Spinal cord (tissue), 10 donors: Measurements from ENCODE around the gene SMAD7. TPM values are rescaled to one million over a fixed set of nuclear protein-coding genes. Genes with fewer than 3 reads are reported as not detected.

Experiments used
- DNase-seq, 6 donors: peaks; one replicate each; pipeline versions ENCODE4 v3.0.0 to v3.0.0-alpha.2; 2013 to 2015; ENCODE audit warnings: low spot score in 6 of 6, low read depth in 4 of 6
- H3K27ac ChIP-seq: one replicate; pipeline ENCODE4 v1.5.1; 2013; ENCODE audit warnings: low read depth, low read length, control low read depth
- H3K27me3 ChIP-seq: one replicate; pipeline ENCODE4 v1.6.1; 2013; ENCODE audit warnings: low read length; ENCODE audit not compliant: control insufficient read depth, insufficient read depth
- H3K36me3 ChIP-seq: one replicate; pipeline ENCODE4 v1.6.1; 2013; ENCODE audit warnings: low read length; ENCODE audit not compliant: control insufficient read depth, insufficient read depth
- H3K4me1 ChIP-seq: one replicate; pipeline ENCODE4 v1.6.1; 2013; ENCODE audit warnings: low read length; ENCODE audit not compliant: control insufficient read depth, insufficient read depth
- H3K4me3 ChIP-seq: one replicate; pipeline ENCODE4 v1.5.1; 2013; ENCODE audit warnings: low read depth, low read length, control low read depth
- H3K9me3 ChIP-seq: one replicate; pipeline ENCODE4 v1.6.1; 2013; ENCODE audit warnings: low read length; ENCODE audit not compliant: control insufficient read depth, insufficient read depth
- WGBS: methylation state at CpG from one replicate; pipeline ENCODE4 v1.1.5; 2013; ENCODE audit warnings: missing lambda C conversion rate; ENCODE audit not compliant: insufficient coverage; 5-methylcytosine and 5-hydroxymethylcytosine counted together
- polyA plus RNA-seq, 2 donors: library from polyadenylated mRNA; unstranded; fragments of 120-200 nt; gene quantifications; one replicate each; pipeline ENCODE4 v1.2.1, GENCODE V29; 2013; ENCODE audit not compliant: insufficient read length in 2 of 2
- total RNA-seq, 2 donors: library from RNA; depleted of rRNA in 1 of 2; stranded (reverse); fragments of 120-200 nt in 1 of 2; fragments of >200 nt in 1 of 2; gene quantifications; one replicate each; pipeline versions ENCODE4 v1.2.3 to v1.2.4, GENCODE V29; 2013 to 2014
- donor health status: healthy.

Gene SMAD7
- total and polyA plus RNA-seq, 4 donors: 18.5 to 28.8 (median 21.8) TPM

DNA sequence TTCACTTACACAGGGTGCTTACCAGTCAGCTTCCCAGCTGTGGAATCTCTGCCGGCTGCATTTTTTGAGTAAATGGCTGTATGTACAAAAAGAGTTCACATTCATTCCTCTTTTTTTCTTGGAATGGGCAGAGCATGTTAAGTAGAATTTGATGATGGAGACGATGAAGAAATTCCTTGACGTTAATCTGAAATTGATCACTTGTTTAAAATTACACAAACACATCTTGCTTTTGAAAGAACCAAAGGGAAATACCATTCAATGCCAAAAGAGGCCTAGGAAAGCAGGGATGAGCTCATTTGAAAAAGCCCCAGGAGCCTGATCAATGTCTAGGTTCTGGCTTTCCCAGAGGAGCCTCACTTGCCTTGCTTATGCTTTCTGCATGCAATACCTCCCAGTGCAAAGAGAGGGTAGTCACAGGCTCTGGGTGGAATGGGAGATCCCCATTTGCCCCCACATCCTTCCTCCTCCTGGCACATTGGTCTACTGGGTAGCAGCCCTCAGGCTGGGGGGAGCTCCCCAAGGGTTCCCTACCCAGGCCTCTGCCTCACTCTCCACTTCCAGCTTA is 12.3 kb upstream of the SMAD7 start:
- H3K27me3 ChIP-seq: peaks cover 3% of the 10 kb centered on the region
- peaks cover 9% of the 10 kb centered on the region for H3K4me1 ChIP-seq
- no peak for DNase-seq
- no peak overlapping the region for H3K4me3 ChIP-seq
- no peak overlapping the region for H3K27ac ChIP-seq
- WGBS: no CpG with 5 or more reads among the region's 3 CpGs
- no peaks in the 10 kb centered on the region for H3K9me3 ChIP-seq
- no peaks in the 10 kb centered on the region for H3K36me3 ChIP-seq

GRCh38 chr18:48962252-48962993 is 11.7 kb upstream of the SMAD7 start:
- no peak overlapping the region for H3K27ac ChIP-seq
- 55% methylated on average over 9 of the region's 13 CpGs for WGBS
- no peaks in the 10 kb centered on the region for H3K27me3 ChIP-seq
- no peak for DNase-seq
- no peaks in the 10 kb centered on the region for H3K36me3 ChIP-seq
- peaks cover 9% of the 10 kb centered on the region for H3K4me1 ChIP-seq
- no peak overlapping the region for H3K4me3 ChIP-seq
- no peaks in the 10 kb centered on the region for H3K9me3 ChIP-seq

- Histone ChIP-seq H3K4me3 (no peak overlapping the region), H3K4me1 (peaks cover 9% of the 10 kb centered on the region), H3K36me3 (no peaks in the 10 kb centered on the region), H3K9me3 (no peaks in the 10 kb centered on the region), H3K27me3 (no peaks in the 10 kb centered on the region), H3K27ac (no peak overlapping the region)
- 100% methylated on average over 3 of the region's 12 CpGs for WGBS
- DNase-seq: no peak
These were observed 10.8 kb upstream of the SMAD7 start for GRCh38 chr18:48961547-48961946.

GRCh38 chr18:48959921-48960920 is 9.5 kb upstream of the SMAD7 start:
- H3K4me1 ChIP-seq: peaks cover 9% of the 10 kb centered on the region
- H3K9me3 ChIP-seq: no peaks in the 10 kb centered on the region
- H3K4me3 ChIP-seq: no peak overlapping the region
- no peaks in the 10 kb centered on the region for H3K27me3 ChIP-seq
- WGBS: 72% methylated on average over 8 of the region's 17 CpGs
- DNase-seq: no peak
- H3K27ac ChIP-seq: no peak overlapping the region
- no peaks in the 10 kb centered on the region for H3K36me3 ChIP-seq

GRCh38 chr18:48959551-48959920 is 8.8 kb upstream of the SMAD7 start:
- Histone ChIP-seq H3K27me3 (no peaks in the 10 kb centered on the region), H3K9me3 (no peaks in the 10 kb centered on the region), H3K4me1 (peaks cover 9% of the 10 kb centered on the region), H3K36me3 (no peaks in the 10 kb centered on the region), H3K4me3 (no peak overlapping the region), H3K27ac (no peak overlapping the region)
- 24% methylated on average over 4 of the region's 7 CpGs for WGBS
- DNase-seq: no peak

- peaks cover 9% of the 10 kb centered on the region for H3K4me1 ChIP-seq
- no peaks in the 10 kb centered on the region for H3K36me3 ChIP-seq
- WGBS: 94% methylated on average over 2 of the region's 6 CpGs
- DNase-seq: no peak
- no peak overlapping the region for H3K4me3 ChIP-seq
- no peaks in the 10 kb centered on the region for H3K27me3 ChIP-seq
- H3K27ac ChIP-seq: no peak overlapping the region
- H3K9me3 ChIP-seq: no peaks in the 10 kb centered on the region
These were observed 8.2 kb upstream of the SMAD7 start for GRCh38 chr18:48958951-48959350.

- no peak for DNase-seq
- Histone ChIP-seq H3K36me3 (no peaks in the 10 kb centered on the region), H3K4me1 (peaks cover 9% of the 10 kb centered on the region), H3K27me3 (no peaks in the 10 kb centered on the region), H3K27ac (no peak overlapping the region), H3K9me3 (no peaks in the 10 kb centered on the region), H3K4me3 (no peak overlapping the region)
- 91% methylated on average over 4 of the region's 4 CpGs for WGBS
These were observed 6.9 kb upstream of the SMAD7 start for GRCh38 chr18:48957616-48958015.

DNA sequence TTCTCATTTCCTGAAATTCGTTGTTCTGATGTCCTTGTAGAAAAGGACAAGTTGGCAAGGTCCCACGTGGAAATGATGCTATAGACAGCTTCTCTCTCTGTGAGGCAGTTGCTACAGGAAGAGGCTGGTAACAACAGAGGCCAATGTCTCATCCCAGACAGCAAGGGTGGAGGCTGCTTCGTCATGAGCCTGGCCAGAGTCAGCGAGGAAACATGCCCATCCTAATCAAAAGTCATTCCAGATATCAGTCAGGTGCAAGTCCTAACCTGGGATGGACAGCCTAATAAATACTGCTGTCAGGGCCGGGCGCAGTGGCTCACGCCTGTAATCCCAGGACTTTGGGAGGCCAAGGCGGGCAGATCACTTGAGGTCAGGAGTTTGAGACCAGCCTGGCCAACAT is 6.4 kb upstream of the SMAD7 start:
- peaks cover 9% of the 10 kb centered on the region for H3K4me1 ChIP-seq
- WGBS: 92% methylated on average over 7 of the region's 8 CpGs
- H3K27me3 ChIP-seq: no peaks in the 10 kb centered on the region
- no peak overlapping the region for H3K27ac ChIP-seq
- no peak overlapping the region for H3K4me3 ChIP-seq
- no peaks in the 10 kb centered on the region for H3K36me3 ChIP-seq
- DNase-seq: no peak
- H3K9me3 ChIP-seq: no peaks in the 10 kb centered on the region

DNA sequence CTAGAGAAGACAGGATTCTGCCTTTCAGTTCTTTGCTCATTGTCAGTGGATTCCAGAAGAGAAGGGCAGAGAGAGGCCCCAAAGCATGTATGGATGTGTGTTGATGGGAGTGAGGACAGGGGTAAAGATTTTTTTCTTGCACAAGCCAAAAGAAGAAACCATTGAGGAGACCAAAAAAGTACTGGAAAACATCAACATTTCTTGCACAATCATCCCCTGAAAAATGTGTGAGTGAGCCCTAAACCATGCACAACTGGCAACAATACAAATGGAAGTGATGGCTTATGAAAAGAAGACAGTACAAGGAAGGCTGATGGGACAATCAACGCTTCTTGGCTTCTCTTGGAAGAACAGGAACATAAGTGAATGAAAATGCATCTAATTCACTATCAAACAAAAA is 5.6 kb upstream of the SMAD7 start:
- H3K27ac ChIP-seq: no peak overlapping the region
- WGBS: no CpG with 5 or more reads among the region's 1 CpG
- no peak overlapping the region for H3K4me3 ChIP-seq

More for the DNA sequence above, 5.6 kb upstream of the SMAD7 start:
- Histone ChIP-seq H3K4me1 (peaks cover 9% of the 10 kb centered on the region), H3K27me3 (no peaks in the 10 kb centered on the region), H3K36me3 (no peaks in the 10 kb centered on the region), H3K9me3 (no peaks in the 10 kb centered on the region)
- no peak for DNase-seq
